ENCODE data around the gene ANAPC4. TPM values are rescaled to one million over a fixed set of nuclear protein-coding genes. Genes with fewer than 3 reads are reported as not detected.

The ANAPC4 gene
- total and polyA plus RNA-seq, 10 donors, result 25.5 to 58.9 (median 43.5) TPM

GRCh38 chr4:25454476-25454875 lies 77.4 kb downstream of the ANAPC4 start:
- H3K36me3 ChIP-seq, result no peaks in the 10 kb centered on the region
- TF ChIP-seq POLR2A (IDR thresholded peaks at IDR 0.05) (no peak), POLR2AphosphoS5 (IDR thresholded peaks at IDR 0.05) (no peak)
- WGBS, 5 donors, result 63 to 81% (median 79%) methylated on average over 1 of the region's 1 CpG
- no peaks in the 10 kb centered on the region for H3K27me3 ChIP-seq (replicated peaks in 1 of 7)
- H3K27ac ChIP-seq, result no peak overlapping the region
- no peaks in the 10 kb centered on the region for H3K9me3 ChIP-seq
- DNase-seq, result no peak
- H3K4me3 ChIP-seq, result no peak overlapping the region
- intact Hi-C loops (cut with DNase I; ENCODE audit: low total_unique reads), result no loop called here
- H3K4me1 ChIP-seq, result no peaks in the 10 kb centered on the region

- Histone ChIP-seq H3K36me3 (no peaks in the 10 kb centered on the region), H3K27me3 (replicated peaks in 1 of 7) (no peaks in the 10 kb centered on the region), H3K9me3 (no peaks in the 10 kb centered on the region), H3K27ac (no peak overlapping the region), H3K4me1 (no peaks in the 10 kb centered on the region), H3K4me3 (no peak overlapping the region)
- WGBS, 5 donors, result 49 to 74% (median 62%) methylated on average over 3 of the region's 3 CpGs
- DNase-seq, result no peak
- TF ChIP-seq CTCF (IDR thresholded peaks at IDR 0.05 in 8 of 11, conservative IDR thresholded peaks at IDR 0.05 in 3 of 11) (no peak), POLR2A (IDR thresholded peaks at IDR 0.05) (no peak), POLR2AphosphoS5 (IDR thresholded peaks at IDR 0.05) (no peak)
- intact Hi-C loops (cut with DNase I; ENCODE audit: low total_unique reads), result no loop called here
These were observed 80.1 kb downstream of the ANAPC4 start for GRCh38 chr4:25457053-25457715.

- H3K27me3 ChIP-seq (replicated peaks in 1 of 7), result no peaks in the 10 kb centered on the region
- intact Hi-C loops (cut with DNase I; ENCODE audit: low total_unique reads), result no loop called here
- H3K4me1 ChIP-seq, result no peaks in the 10 kb centered on the region
- WGBS, 5 donors, result 70 to 80% (median 75%) methylated on average over 11 of the region's 11 CpGs
- H3K27ac ChIP-seq, result no peak overlapping the region
- no peak overlapping the region for H3K4me3 ChIP-seq
- DNase-seq, result no peak
- TF ChIP-seq CTCF (IDR thresholded peaks at IDR 0.05 in 8 of 11, conservative IDR thresholded peaks at IDR 0.05 in 3 of 11), result no peak
- no peak for TF ChIP-seq POLR2A (IDR thresholded peaks at IDR 0.05)
- no peak for TF ChIP-seq POLR2AphosphoS5 (IDR thresholded peaks at IDR 0.05)
- no peaks in the 10 kb centered on the region for H3K36me3 ChIP-seq
- peaks cover 0 to 9% (median 8%) of the 10 kb centered on the region in 8 donors for H3K9me3 ChIP-seq
These were observed 90.1 kb downstream of the ANAPC4 start for GRCh38 chr4:25466966-25467697.

- no peaks in the 10 kb centered on the region for H3K4me1 ChIP-seq
- intact Hi-C loops (cut with DNase I; ENCODE audit: low total_unique reads), result no loop called here
- no peak overlapping the region for H3K4me3 ChIP-seq
- H3K27me3 ChIP-seq (replicated peaks in 1 of 7), result no peaks in the 10 kb centered on the region
- WGBS, 5 donors, result 81 to 93% (median 85%) methylated on average over 5 of the region's 5 CpGs
- H3K9me3 ChIP-seq, result peaks cover 0 to 16% (median 10%) of the 10 kb centered on the region in 8 donors
- H3K27ac ChIP-seq, result no peak overlapping the region
- no peak for DNase-seq
- TF ChIP-seq POLR2AphosphoS5 (IDR thresholded peaks at IDR 0.05), result no peak
- TF ChIP-seq POLR2A (IDR thresholded peaks at IDR 0.05), result no peak
- no peak for TF ChIP-seq CTCF (IDR thresholded peaks at IDR 0.05 in 8 of 11, conservative IDR thresholded peaks at IDR 0.05 in 3 of 11)
- no peaks in the 10 kb centered on the region for H3K36me3 ChIP-seq
These were observed 90.8 kb downstream of the ANAPC4 start for GRCh38 chr4:25467843-25468242.

Other genes with a start within 250 kb of the ANAPC4 start
- 10 to 100 TPM in 6 of 7 donors, 1 to 10 TPM in 1; 9.1 to 15.2 (median 13.2) TPM for gene SEPSECS, start 216.8 kb upstream of the ANAPC4 start, total RNA-seq
- gene SEPSECS, start 216.8 kb upstream of the ANAPC4 start, polyA plus RNA-seq, result 1 to 10 TPM; 4.8 to 7.6 (median 6.5) TPM
- 10 to 100 TPM; 12.8 to 19.6 (median 17.4) TPM for gene PI4K2B, start 143.2 kb upstream of the ANAPC4 start, total RNA-seq
- 10 to 100 TPM in 1 of 3 donors, 1 to 10 TPM in 2; 6.1 to 13.3 (median 10.0) TPM for gene PI4K2B, start 143.2 kb upstream of the ANAPC4 start, polyA plus RNA-seq
- gene ZCCHC4, start 64.5 kb upstream of the ANAPC4 start, total RNA-seq, result 10 to 100 TPM; 10.5 to 14.7 (median 13.2) TPM
- gene ZCCHC4, start 64.5 kb upstream of the ANAPC4 start, polyA plus RNA-seq, result 1 to 10 TPM; 5.6 to 6.0 (median 5.9) TPM

All from spleen (tissue), 11 donors.